Liver (tissue), 9 donors: ENCODE results near the gene LAMTOR1. TPM values are rescaled to one million over a fixed set of nuclear protein-coding genes. Genes with fewer than 3 reads are reported as not detected.

Experiments
- DNase-seq: peaks from one replicate; pipeline ENCODE4 v3.0.0-alpha.2; 2017; ENCODE audit warnings: low spot score
- H3K27ac ChIP-seq, 2 donors: one replicate each; pipeline ENCODE4 v1.7.0; 2013; ENCODE audit warnings: inconsistent platforms in 2 of 2, low read length in 2 of 2, control low read depth in 1 of 2, low read depth in 1 of 2, mild to moderate bottlenecking in 1 of 2
- H3K27me3 ChIP-seq, 4 donors: one replicate each; pipeline versions ENCODE4 v1.6.1 to v1.7.0; 2013; ENCODE audit warnings: low read length in 3 of 4, inconsistent platforms in 1 of 4, mild to moderate bottlenecking in 1 of 4, moderate library complexity in 1 of 4; ENCODE audit not compliant: control insufficient read depth in 4 of 4, insufficient read depth in 4 of 4
- H3K36me3 ChIP-seq, 4 donors: one replicate each; pipeline versions ENCODE4 v1.6.1 to v1.7.0; 2013; ENCODE audit warnings: low read length in 3 of 4, mild to moderate bottlenecking in 3 of 4, low read depth in 1 of 4, moderate library complexity in 1 of 4; ENCODE audit not compliant: control insufficient read depth in 4 of 4, insufficient read depth in 3 of 4
- H3K4me1 ChIP-seq, 4 donors: one replicate each; pipeline versions ENCODE4 v1.6.1 to v1.7.0; 2013; ENCODE audit warnings: low read length in 3 of 4, mild to moderate bottlenecking in 3 of 4, moderate library complexity in 1 of 4; ENCODE audit not compliant: control insufficient read depth in 4 of 4, insufficient read depth in 4 of 4
- H3K4me3 ChIP-seq, 3 donors: one replicate each; pipeline versions ENCODE4 v1.6.1 to v1.7.0; 2013; ENCODE audit warnings: low read length in 3 of 3, control low read depth in 1 of 3, low read depth in 1 of 3, mild to moderate bottlenecking in 1 of 3
- H3K9ac ChIP-seq, 2 donors: one replicate each; pipeline ENCODE4 v1.7.0; 2013; ENCODE audit warnings: low read length in 2 of 2, mild to moderate bottlenecking in 2 of 2, moderate library complexity in 2 of 2, control low read depth in 1 of 2, low read depth in 1 of 2
- H3K9me3 ChIP-seq, 4 donors: one replicate each; pipeline versions ENCODE4 v1.6.1 to v1.7.0; 2013; ENCODE audit warnings: low read length in 3 of 4; ENCODE audit not compliant: control insufficient read depth in 4 of 4
- ATF3 ChIP-seq: IDR thresholded peaks from 2 replicates; pipeline ENCODE4 v1.6.1; 2016; ENCODE audit warnings: antibody characterized with exemption
- EGR1 ChIP-seq, 2 donors: IDR thresholded peaks; 2 replicates each; pipeline ENCODE4 v1.6.1; 2016 to 2018; ENCODE audit warnings: antibody characterized with exemption in 2 of 2, low read depth in 2 of 2
- FOXA2 ChIP-seq: IDR thresholded peaks from 2 replicates; pipeline ENCODE4 v1.6.1; 2016; ENCODE audit warnings: antibody characterized with exemption
- GABPA ChIP-seq, 2 donors: IDR thresholded peaks in 1 of 2; conservative IDR thresholded peaks in 1 of 2; 2 replicates each; pipeline ENCODE4 v1.6.1; 2016; ENCODE audit warnings: antibody characterized with exemption in 2 of 2, mild to moderate bottlenecking in 1 of 2, moderate library complexity in 1 of 2
- HNF4A ChIP-seq, 2 donors: conservative IDR thresholded peaks; 2 replicates each; pipeline ENCODE4 v1.6.1; 2016; ENCODE audit warnings: antibody characterized with exemption in 2 of 2, mild to moderate bottlenecking in 2 of 2
- JUND ChIP-seq, 2 donors: IDR thresholded peaks; 2 replicates each; pipeline ENCODE4 v1.6.1; 2016; ENCODE audit warnings: antibody characterized with exemption in 2 of 2
- MAX ChIP-seq: IDR thresholded peaks from 2 replicates; pipeline ENCODE4 v1.6.1; 2016; ENCODE audit warnings: antibody characterized with exemption
- NR2F2 ChIP-seq: IDR thresholded peaks from 2 replicates; pipeline ENCODE4 v1.6.1; 2016; ENCODE audit warnings: antibody characterized with exemption
- RAD21 ChIP-seq, 2 donors: IDR thresholded peaks; 2 replicates each; pipeline ENCODE4 v1.6.1; 2016; ENCODE audit warnings: antibody characterized with exemption in 2 of 2, mild to moderate bottlenecking in 2 of 2
- RXRA ChIP-seq, 2 donors: IDR thresholded peaks; 2 replicates each; pipeline ENCODE4 v1.6.1; 2017 to 2018; ENCODE audit warnings: antibody characterized with exemption in 2 of 2, mild to moderate bottlenecking in 1 of 2
- SP1 ChIP-seq: IDR thresholded peaks from 2 replicates; pipeline ENCODE4 v1.6.1; 2018; ENCODE audit warnings: antibody characterized with exemption, mild to moderate bottlenecking
- TAF1 ChIP-seq: conservative IDR thresholded peaks from 2 replicates; pipeline ENCODE4 v1.6.1; 2016; ENCODE audit warnings: antibody characterized with exemption, mild to moderate bottlenecking
- YY1 ChIP-seq: IDR thresholded peaks from 2 replicates; pipeline ENCODE4 v1.6.1; 2016; ENCODE audit warnings: antibody characterized with exemption, mild to moderate bottlenecking
- ZBTB33 ChIP-seq: IDR thresholded peaks from 2 replicates; pipeline ENCODE4 v1.6.1; 2016; ENCODE audit warnings: antibody characterized with exemption
- WGBS: extraction: QIAGEN DNeasy Blood & Tissue Kit; methylation state at CpG from one replicate; pipeline ENCODE4 v1.1.7; 2013; 5-methylcytosine and 5-hydroxymethylcytosine counted together
- polyA plus RNA-seq, 2 donors: library from polyadenylated mRNA; stranded (reverse) in 1 of 2; unstranded in 1 of 2; fragments of 200-250 nt in 1 of 2; fragments of >200 nt in 1 of 2; fragmentation: Nextera tagmentation in 1 of 2; extraction: Ambion mirVana in 1 of 2; gene quantifications; one replicate each; pipeline versions ENCODE4 v1.2.1 to v1.2.3, GENCODE V29; 2013 to 2015
- total RNA-seq, 2 donors: library from RNA; depleted of rRNA; stranded (reverse); fragments of >200 nt; gene quantifications; one replicate each; pipeline ENCODE4 v1.2.3, GENCODE V29; 2014
- TF ChIP-seq, protein P1 (sequence below): IDR thresholded peaks from 2 replicates; pipeline ENCODE4 v1.6.1; 2016; ENCODE audit warnings: antibody characterized with exemption, mild to moderate bottlenecking
- donor health status: healthy.
- donor health status: healthy.
- donor health status: healthy.
- donor health status: healthy.
- donor health status: healthy.

LAMTOR1 gene
- total and polyA plus RNA-seq, 4 donors, result 30.5 to 74.0 (median 58.6) TPM

GRCh38 chr11:72127923-72128322 lies 24.8 kb upstream of the LAMTOR1 start (continued):
- TF ChIP-seq NR2F2, result no peak
- TF ChIP-seq, protein P1, sequence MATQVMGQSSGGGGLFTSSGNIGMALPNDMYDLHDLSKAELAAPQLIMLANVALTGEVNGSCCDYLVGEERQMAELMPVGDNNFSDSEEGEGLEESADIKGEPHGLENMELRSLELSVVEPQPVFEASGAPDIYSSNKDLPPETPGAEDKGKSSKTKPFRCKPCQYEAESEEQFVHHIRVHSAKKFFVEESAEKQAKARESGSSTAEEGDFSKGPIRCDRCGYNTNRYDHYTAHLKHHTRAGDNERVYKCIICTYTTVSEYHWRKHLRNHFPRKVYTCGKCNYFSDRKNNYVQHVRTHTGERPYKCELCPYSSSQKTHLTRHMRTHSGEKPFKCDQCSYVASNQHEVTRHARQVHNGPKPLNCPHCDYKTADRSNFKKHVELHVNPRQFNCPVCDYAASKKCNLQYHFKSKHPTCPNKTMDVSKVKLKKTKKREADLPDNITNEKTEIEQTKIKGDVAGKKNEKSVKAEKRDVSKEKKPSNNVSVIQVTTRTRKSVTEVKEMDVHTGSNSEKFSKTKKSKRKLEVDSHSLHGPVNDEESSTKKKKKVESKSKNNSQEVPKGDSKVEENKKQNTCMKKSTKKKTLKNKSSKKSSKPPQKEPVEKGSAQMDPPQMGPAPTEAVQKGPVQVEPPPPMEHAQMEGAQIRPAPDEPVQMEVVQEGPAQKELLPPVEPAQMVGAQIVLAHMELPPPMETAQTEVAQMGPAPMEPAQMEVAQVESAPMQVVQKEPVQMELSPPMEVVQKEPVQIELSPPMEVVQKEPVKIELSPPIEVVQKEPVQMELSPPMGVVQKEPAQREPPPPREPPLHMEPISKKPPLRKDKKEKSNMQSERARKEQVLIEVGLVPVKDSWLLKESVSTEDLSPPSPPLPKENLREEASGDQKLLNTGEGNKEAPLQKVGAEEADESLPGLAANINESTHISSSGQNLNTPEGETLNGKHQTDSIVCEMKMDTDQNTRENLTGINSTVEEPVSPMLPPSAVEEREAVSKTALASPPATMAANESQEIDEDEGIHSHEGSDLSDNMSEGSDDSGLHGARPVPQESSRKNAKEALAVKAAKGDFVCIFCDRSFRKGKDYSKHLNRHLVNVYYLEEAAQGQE, result no peak
- TF ChIP-seq EGR1 (IDR thresholded peaks at IDR 0.05; ENCODE audit: low read depth in 2 of 2), result no peak
- TF ChIP-seq YY1, result no peak

DNA sequence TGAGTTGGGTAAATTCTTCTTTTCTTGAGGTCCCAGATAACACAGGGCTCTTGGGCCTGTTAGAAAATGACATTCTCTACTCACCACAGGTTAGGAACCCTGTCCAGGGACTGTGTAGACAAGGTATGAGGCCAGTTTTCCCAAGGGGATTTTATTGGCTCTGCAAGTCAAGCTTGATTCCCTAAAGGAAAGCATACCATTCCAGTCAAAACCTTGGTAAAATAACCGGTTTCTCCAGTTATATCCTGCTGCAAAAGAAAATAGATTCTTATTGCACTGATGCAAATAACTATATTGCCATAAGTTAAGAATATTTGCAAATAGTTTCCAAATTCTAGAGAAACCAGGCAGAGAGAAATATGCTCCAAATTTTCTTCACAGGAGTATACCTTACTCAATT lies 22.9 kb upstream of the LAMTOR1 start:
- Histone ChIP-seq H3K4me1 (no peaks in the 10 kb centered on the region), H3K27ac (no peak overlapping the region), H3K27me3 (no peaks in the 10 kb centered on the region), H3K9ac (no peak overlapping the region), H3K9me3 (no peaks in the 10 kb centered on the region), H3K4me3 (no peak overlapping the region), H3K36me3 (no peaks in the 10 kb centered on the region)
- no peak for DNase-seq
- WGBS, result 71% methylated on average over 1 of the region's 1 CpG
- TF ChIP-seq HNF4A (conservative IDR thresholded peaks at IDR 0.05) (no peak), RAD21 (IDR thresholded peaks at IDR 0.05) (no peak), JUND (IDR thresholded peaks at IDR 0.05) (no peak), ZBTB33 (no peak), MAX (no peak), EGR1 (IDR thresholded peaks at IDR 0.05; ENCODE audit: low read depth in 2 of 2) (no peak), NR2F2 (no peak), RXRA (IDR thresholded peaks at IDR 0.05) (no peak), FOXA2 (no peak), SP1 (no peak), ATF3 (no peak), TAF1 (no peak), GABPA (IDR thresholded peaks at IDR 0.05 in 1 of 2, conservative IDR thresholded peaks at IDR 0.05 in 1 of 2) (no peak)
- TF ChIP-seq, protein P1, result no peak
